ENCODE measurements around the gene TPCN1. TPM values are rescaled to one million over a fixed set of nuclear protein-coding genes. Genes with fewer than 3 reads are reported as not detected.

Gene TPCN1
- total and polyA plus RNA-seq, 2 experiments from 2014 or later, result 16.9 to 32.1 TPM

DNA sequence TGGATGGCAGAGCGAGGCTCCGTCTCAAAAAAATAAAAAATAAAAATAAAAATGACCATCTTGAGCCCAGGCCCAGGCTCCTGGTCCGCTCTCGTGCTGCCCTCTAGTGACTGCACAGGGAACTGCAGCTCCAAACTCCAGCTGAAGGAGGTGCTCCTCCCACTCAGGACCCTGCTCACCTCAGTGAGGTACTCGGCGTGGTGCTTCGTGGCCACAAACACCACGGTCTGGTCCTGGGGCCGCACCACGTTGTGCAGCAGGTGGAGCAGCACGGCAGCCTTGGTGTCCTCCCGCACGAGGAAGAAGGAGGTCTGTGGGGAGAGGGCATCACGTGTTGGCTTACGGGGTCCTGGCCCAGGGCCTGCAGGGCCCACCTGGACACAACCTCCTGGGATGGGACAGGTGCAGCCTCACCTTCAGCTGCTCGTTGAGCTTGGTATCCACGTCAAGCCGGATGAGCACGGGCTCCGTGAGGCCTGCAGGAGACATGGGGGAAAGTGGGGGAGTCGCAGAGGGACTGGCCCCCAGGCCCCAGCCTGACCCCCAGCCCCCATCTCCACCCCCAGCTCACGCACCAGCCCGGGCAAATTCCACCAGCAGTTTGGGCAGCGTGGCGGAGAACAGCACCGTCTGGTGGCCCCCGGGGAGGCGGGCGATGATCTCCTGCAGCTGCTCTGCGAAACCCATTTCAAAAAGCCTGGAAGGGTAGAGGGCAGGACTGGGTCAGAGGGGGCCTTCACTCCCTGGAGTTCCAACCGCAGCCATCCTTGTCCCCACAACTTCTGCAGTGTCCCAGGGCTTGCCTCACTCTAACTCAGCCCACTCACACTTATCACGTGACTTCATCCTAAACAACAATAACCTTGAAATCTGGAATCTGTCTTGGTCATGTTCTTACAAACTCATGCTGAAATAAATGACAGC, 46.5 kb upstream of the TPCN1 start:
- WGBS (ENCODE audit: low lambda C conversion rate, missing lambda C conversion rate), result 67% methylated on average over 27 of the region's 32 CpGs
- H3K27ac ChIP-seq, result no peak overlapping the region
- no peaks in the 10 kb centered on the region for H3K36me3 ChIP-seq (replicated peaks; ENCODE audit: insufficient read depth, low read depth)
- H3K79me2 ChIP-seq, result no peaks in the 10 kb centered on the region
- peak; percentile 80 for DNase-seq (ENCODE audit: low spot score)
- H3K9me3 ChIP-seq (ENCODE audit: low read depth), result no peaks in the 10 kb centered on the region
- no peak overlapping the region for H2AFZ ChIP-seq
- TF ChIP-seq, protein P1, sequence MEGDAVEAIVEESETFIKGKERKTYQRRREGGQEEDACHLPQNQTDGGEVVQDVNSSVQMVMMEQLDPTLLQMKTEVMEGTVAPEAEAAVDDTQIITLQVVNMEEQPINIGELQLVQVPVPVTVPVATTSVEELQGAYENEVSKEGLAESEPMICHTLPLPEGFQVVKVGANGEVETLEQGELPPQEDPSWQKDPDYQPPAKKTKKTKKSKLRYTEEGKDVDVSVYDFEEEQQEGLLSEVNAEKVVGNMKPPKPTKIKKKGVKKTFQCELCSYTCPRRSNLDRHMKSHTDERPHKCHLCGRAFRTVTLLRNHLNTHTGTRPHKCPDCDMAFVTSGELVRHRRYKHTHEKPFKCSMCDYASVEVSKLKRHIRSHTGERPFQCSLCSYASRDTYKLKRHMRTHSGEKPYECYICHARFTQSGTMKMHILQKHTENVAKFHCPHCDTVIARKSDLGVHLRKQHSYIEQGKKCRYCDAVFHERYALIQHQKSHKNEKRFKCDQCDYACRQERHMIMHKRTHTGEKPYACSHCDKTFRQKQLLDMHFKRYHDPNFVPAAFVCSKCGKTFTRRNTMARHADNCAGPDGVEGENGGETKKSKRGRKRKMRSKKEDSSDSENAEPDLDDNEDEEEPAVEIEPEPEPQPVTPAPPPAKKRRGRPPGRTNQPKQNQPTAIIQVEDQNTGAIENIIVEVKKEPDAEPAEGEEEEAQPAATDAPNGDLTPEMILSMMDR (IDR thresholded peaks at IDR 0.05; ENCODE audit: poor library complexity), result peak; percentile 98
- TF ChIP-seq EZH2 (IDR thresholded peaks at IDR 0.05; ENCODE audit: borderline replicate concordance), result no peak
- H3K9me2 ChIP-seq (replicated peaks; ENCODE audit: insufficient read depth), result no peaks in the 10 kb centered on the region
- no peaks in the 10 kb centered on the region for H4K20me1 ChIP-seq (ENCODE audit: insufficient read depth, poor library complexity, severe bottlenecking)
- no peak overlapping the region for H3K4me3 ChIP-seq
- no peaks in the 10 kb centered on the region for H3K4me1 ChIP-seq (ENCODE audit: insufficient read depth)
- no peaks in the 10 kb centered on the region for H3K27me3 ChIP-seq
- no peak overlapping the region for H3K4me2 ChIP-seq

DNA sequence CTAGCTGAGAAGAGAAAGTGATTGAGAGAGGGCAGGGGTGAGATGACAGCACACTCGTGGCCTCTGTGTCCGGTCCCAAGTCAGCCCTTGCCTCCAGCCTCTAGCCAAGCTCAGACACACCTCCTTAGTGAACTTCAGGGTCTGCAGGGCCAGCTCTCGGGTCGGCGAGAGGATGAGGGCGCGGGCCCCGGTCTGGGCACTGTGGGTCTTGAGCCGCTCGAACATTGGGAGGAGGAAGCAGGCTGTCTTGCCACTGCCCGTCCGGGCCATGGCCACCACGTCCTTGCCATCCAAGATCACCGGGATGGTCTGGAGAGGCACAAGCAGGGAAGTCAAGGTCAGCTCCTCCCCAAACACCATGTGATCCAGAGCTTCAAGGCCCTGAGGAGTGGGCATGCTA, 42.2 kb upstream of the TPCN1 start:
- H4K20me1 ChIP-seq (ENCODE audit: insufficient read depth, poor library complexity, severe bottlenecking), result peaks cover 3% of the 10 kb centered on the region
- H3K27me3 ChIP-seq, result no peaks in the 10 kb centered on the region
- H3K4me2 ChIP-seq, result no peak overlapping the region
- no peaks in the 10 kb centered on the region for H3K9me3 ChIP-seq (ENCODE audit: low read depth)
- H3K27ac ChIP-seq, result no peak overlapping the region
- TF ChIP-seq EZH2phosphoT487 (IDR thresholded peaks at IDR 0.05; ENCODE audit: low read depth, severe bottlenecking, unreplicated experiment), result no peak
- TF ChIP-seq, protein P1 (IDR thresholded peaks at IDR 0.05; ENCODE audit: poor library complexity), result no peak
- no peak for TF ChIP-seq EZH2 (IDR thresholded peaks at IDR 0.05; ENCODE audit: borderline replicate concordance)
- no peaks in the 10 kb centered on the region for H3K36me3 ChIP-seq (replicated peaks; ENCODE audit: insufficient read depth, low read depth)
- no peaks in the 10 kb centered on the region for H3K9me2 ChIP-seq (replicated peaks; ENCODE audit: insufficient read depth)
- 94% methylated on average over 13 of the region's 14 CpGs for whole genome bisulfite sequencing (ENCODE audit: low lambda C conversion rate, missing lambda C conversion rate)
- DNase-seq (ENCODE audit: low spot score), result no peak
- no peak overlapping the region for H3K4me3 ChIP-seq
- no peak overlapping the region for H2AFZ ChIP-seq
- H3K79me2 ChIP-seq, result peaks cover 25% of the 10 kb centered on the region
- H3K4me1 ChIP-seq (ENCODE audit: insufficient read depth), result peaks cover 3% of the 10 kb centered on the region

DNA sequence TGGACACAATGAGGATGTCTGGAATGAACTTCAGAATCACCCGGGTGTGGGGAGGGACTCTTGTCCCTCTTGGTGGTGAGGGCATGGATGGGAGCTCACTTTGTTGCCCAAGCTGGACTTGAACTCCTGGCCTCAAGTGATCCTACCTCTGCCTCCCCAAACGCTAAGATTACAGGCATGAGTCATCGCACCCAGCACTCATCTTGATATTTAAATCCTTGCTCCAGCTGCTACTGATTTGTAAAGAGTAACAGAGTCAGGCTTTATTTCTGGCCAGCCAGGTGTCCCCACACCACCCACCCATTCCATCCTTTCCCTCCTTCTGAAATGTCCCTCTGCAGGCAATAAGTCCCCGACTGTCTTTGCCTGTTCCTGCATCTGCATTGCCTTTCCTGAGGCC, 40.9 kb upstream of the TPCN1 start:
- DNase-seq (ENCODE audit: low spot score), result no peak
- WGBS (ENCODE audit: low lambda C conversion rate, missing lambda C conversion rate), result 81% methylated on average over 4 of the region's 4 CpGs
- Histone ChIP-seq H3K9me2 (replicated peaks; ENCODE audit: insufficient read depth) (no peaks in the 10 kb centered on the region), H3K9me3 (ENCODE audit: low read depth) (no peaks in the 10 kb centered on the region), H3K79me2 (peaks cover 31% of the 10 kb centered on the region), H4K20me1 (ENCODE audit: insufficient read depth, poor library complexity, severe bottlenecking) (peaks cover 3% of the 10 kb centered on the region), H3K27ac (no peak overlapping the region), H3K4me2 (no peak overlapping the region), H3K36me3 (replicated peaks; ENCODE audit: insufficient read depth, low read depth) (no peaks in the 10 kb centered on the region), H3K4me3 (no peak overlapping the region), H3K4me1 (ENCODE audit: insufficient read depth) (peaks cover 7% of the 10 kb centered on the region), H2AFZ (no peak overlapping the region), H3K27me3 (no peaks in the 10 kb centered on the region)
- TF ChIP-seq EZH2phosphoT487 (IDR thresholded peaks at IDR 0.05; ENCODE audit: low read depth, severe bottlenecking, unreplicated experiment) (no peak), EZH2 (IDR thresholded peaks at IDR 0.05; ENCODE audit: borderline replicate concordance) (no peak)
- TF ChIP-seq, protein P1 (IDR thresholded peaks at IDR 0.05; ENCODE audit: poor library complexity), result no peak

Measured in hepatocyte (in vitro differentiated cells).